ENCODE results near the gene LTC4S. TPM values are rescaled to one million over a fixed set of nuclear protein-coding genes. Genes with fewer than 3 reads are reported as not detected.
"Not testable (repeated sequence)": the region's sequence is repeated elsewhere in the genome, so short reads cannot be mapped to it uniquely, and the experiment has no call there.

Gene LTC4S
- total RNA-seq, 1 donor from 2014 or later, result 12.8 TPM

DNA sequence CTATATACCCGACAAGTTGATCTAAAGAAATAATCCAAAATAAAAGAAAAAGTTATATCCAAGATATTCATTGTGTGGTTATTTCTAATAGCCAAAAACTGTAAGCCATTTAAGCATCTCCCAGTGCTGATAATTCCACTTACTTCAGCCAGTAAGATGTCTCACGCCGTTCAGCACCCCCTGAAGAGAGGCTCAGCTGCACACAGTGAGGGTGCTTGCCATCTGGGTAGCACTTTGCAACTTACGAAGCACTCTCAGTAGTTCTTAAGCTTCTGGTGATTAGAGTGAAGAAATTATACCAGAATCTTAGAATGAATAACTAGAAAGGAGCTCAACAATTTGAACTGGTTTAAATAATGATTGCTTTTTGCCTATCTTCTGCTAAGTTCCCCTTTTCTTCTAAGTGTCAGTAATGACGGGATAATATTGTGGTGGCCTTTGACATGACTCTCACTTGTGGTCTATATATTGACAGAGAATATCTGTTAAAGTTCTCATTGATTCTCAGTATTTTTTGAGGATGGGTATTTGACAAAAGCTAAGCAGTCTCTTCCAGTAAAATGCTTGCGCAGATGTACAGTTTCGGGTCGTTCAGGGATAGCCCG, 26.2 kb upstream of the LTC4S start:
- intact Hi-C loops (cut with DNase I), result no loop called here
- no peak for DNase-seq (ENCODE audit: low spot score)

- DNase-seq (ENCODE audit: low spot score), result no peak
- intact Hi-C loops (cut with DNase I), result no loop called here
Observed at GRCh38 chr5:179768326-179769085, 25.3 kb upstream of the LTC4S start.

- DNase-seq (ENCODE audit: low spot score), result no peak
- intact Hi-C loops (cut with DNase I), result no loop called here
Observed at GRCh38 chr5:179769271-179769670, 24.5 kb upstream of the LTC4S start.

DNA sequence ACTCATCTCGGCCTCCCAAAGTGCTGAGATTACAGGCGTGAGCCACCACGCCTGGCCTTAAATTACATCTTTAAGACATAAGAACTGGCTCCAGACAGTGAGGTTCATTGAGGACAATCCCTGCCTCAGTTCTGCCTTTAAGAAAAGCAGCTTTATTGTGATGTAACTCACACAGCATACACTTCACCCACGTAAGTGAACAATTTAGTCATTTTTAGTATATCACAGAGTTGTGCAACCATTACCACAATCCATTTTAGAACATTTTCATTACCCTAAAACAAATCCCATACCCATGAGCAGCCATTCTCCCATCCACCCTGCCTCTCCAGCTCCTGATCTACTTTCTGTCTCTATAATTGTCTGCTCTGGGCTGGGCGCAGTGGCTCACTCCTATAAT, 24.0 kb upstream of the LTC4S start:
- no peak for DNase-seq (ENCODE audit: low spot score)
- intact Hi-C loops (cut with DNase I), result no loop called here

DNA sequence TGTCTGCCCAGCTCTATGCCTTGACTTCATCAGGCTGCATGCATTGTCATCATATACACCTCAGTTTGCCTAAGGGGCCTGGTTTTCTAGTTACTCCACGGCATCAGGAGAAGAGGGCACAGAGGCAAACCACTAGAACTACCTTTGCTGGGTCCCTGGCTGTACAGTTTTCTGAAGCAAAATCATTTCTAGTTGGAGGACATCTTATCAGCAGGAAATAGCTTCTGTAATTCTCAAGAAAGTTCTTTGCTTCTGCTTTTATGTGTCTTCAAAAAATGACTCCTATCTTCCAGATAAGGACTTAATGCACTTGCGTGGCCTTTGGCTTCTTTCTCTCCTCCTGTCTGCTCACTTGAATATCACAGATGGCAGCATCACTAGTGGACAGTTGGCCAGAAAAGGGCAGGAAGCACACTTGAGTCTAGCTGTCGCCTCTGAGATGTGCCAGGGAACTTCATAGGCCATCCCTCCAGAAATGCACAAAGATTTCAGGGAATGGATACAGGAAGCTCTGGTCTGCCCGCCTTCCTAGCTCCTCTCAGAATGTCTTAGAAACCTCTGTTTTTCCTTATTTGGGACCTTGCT, 22.4 kb upstream of the LTC4S start:
- intact Hi-C loops (cut with DNase I), result no loop called here
- DNase-seq (ENCODE audit: low spot score), result no peak

DNA sequence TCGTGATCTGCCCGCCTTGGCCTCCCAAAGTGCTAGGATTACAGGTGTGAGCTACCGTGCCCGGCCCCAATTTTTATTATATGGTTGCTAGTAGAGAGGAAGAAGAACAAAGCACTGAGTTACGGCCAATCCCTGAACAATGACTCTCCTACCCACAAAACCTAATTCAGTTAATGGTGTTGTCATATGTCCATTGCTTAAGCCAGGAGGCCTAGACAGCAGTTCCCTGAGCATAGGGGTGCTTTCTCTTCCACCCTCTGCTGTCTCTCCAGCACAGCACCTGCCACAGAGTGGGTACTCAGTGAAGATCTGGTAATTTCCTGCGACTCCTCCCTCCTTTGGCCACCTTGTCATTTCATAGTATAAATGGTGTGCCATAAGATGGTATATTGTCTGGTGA, 21.4 kb upstream of the LTC4S start:
- intact Hi-C loops (cut with DNase I), result no loop called here
- DNase-seq (ENCODE audit: low spot score), result no peak

DNA sequence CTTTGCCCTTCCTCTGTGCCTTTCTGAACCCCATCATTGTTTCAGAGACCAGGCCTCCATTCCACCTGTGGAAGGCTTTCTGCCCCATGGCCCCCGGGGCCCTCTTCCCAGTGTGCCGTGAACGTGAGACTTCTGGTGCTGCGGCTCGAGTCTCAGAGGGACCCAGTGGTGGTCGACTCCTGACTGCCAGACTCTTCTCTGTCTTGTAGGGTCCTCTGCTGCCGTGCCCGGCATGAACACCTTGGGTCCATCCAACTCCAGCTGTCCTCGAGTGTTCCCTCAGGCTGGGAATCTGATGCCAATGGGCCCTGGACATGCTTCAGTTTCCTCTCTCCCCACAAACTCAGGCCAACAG, 20.1 kb upstream of the LTC4S start:
- intact Hi-C loops (cut with DNase I), result no loop called here
- DNase-seq (ENCODE audit: low spot score), result no peak

GRCh38 chr5:179774442-179774841, 19.3 kb upstream of the LTC4S start:
- intact Hi-C loops (cut with DNase I), result no loop called here
- DNase-seq (ENCODE audit: low spot score), result no peak

- intact Hi-C loops (cut with DNase I), result no loop called here
Observed at GRCh38 chr5:179776411-179776938, 17.3 kb upstream of the LTC4S start.

GRCh38 chr5:179777456-179777855, 16.3 kb upstream of the LTC4S start:
- intact Hi-C loops (cut with DNase I), result no loop called here
- no peak for DNase-seq (ENCODE audit: low spot score)

More at GRCh38 chr5:179776411-179776938, 17.3 kb upstream of the LTC4S start:
- DNase-seq (ENCODE audit: low spot score), result no peak

DNA sequence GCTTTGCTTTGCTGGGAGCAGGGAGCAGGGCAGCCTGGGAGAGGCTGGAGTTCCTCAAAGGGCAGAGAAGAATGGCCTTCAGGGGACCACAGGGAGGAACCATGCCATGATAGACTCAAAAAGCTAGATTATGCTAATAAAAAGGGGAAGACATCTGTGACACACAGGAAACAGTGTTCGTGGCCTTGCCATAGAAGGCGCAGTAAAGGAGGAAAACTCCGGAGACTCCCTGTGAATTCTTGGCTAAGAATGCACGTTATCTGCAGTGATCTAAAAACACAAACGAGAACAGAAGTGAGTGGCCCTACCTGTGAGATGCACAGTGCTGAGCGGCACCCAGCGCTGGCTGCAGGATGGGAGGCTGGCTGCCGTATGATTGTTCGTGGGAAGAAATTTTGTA, 15.9 kb upstream of the LTC4S start:
- intact Hi-C loops (cut with DNase I), result no loop called here
- DNase-seq (ENCODE audit: low spot score), result no peak

- no peak for DNase-seq (ENCODE audit: low spot score)
- intact Hi-C loops (cut with DNase I), result no loop called here
Observed at GRCh38 chr5:179778591-179778990, 15.2 kb upstream of the LTC4S start.

- intact Hi-C loops (cut with DNase I), result no loop called here
- no peak for DNase-seq (ENCODE audit: low spot score)
Observed at GRCh38 chr5:179779826-179780225, 14.0 kb upstream of the LTC4S start.

GRCh38 chr5:179780362-179780761, 13.4 kb upstream of the LTC4S start:
- no peak for DNase-seq (ENCODE audit: low spot score)
- intact Hi-C loops (cut with DNase I), result no loop called here

DNA sequence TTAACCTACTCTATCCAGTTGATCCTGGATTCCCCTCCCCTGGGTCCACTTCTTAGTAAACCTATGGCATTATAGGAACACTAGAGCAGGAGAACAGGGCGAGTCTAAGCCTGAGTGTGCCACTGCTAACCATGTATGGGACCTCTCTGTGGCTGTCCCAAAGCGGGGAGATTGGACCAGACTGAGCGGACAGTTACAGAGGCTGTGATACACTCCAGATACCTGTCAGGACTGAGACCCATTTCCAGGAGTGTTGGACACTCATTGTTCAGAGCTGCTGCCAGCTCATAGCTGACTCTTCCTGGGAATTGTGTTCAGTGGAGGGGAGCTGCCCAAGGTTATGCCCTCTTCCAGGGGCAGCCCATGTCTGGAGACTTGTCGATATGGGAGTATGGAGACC, 11.9 kb upstream of the LTC4S start:
- intact Hi-C loops (cut with DNase I), result no loop called here
- DNase-seq (ENCODE audit: low spot score), result no peak

GRCh38 chr5:179783128-179783527, 10.7 kb upstream of the LTC4S start:
- intact Hi-C loops (cut with DNase I), result no loop called here
- DNase-seq (ENCODE audit: low spot score), result no peak

GRCh38 chr5:179786861-179787260, 6.9 kb upstream of the LTC4S start:
- no peak for DNase-seq (ENCODE audit: low spot score)

DNA sequence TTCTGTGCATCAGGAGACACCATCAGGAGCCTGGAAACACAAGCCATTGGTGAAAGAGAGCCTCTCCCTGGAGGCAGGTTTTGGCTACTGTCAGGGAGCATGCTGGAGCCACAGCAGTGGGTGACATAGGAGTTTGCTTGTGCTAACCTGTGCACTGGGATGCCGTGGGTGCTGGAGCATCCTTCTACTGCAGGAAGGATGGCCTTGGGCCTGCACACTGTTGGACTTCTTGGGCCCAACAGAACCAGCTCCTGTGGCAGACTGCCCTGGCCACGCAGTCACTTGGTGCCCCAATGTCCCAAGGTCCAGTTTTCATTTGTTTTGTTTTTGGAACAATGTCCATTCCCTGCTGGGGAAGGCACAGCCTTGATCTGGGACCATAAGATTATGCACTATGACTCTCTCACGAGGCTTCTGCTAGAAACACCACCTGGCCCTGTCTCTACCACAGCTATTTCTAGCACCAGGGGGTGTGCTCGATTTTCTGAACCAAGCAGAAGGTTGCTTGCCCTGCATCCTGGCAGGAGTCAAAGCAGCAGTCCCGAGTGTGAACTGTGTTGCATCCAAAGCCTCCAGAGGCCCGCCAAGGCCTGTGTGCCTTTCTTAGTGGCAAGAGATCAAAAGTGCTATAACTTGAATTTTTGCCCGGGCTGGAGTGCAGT, 5.5 kb upstream of the LTC4S start:
- intact Hi-C loops (cut with DNase I), result no loop called here
- DNase-seq (ENCODE audit: low spot score), result no peak

More at GRCh38 chr5:179786861-179787260, 6.9 kb upstream of the LTC4S start:
- intact Hi-C loops (cut with DNase I), result no loop called here

DNA sequence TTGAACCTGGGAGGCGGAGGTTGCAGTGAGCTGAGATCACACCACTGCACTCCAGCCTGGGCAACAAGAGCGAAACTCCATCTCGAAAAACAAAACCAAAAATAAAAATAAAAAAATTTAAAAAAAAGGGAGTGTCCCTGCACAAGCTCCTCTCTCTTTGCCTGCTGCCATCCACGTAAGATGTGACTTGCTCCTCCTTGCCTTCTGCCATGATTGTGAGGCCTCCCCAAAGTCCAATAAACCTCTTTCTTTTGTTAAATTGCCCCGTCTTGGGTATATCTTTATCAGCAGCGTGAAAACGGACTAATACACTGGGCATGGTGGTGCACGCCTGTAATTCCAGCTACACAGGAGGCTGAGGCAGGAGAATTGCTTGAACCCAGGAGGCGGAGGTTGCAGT, 4.5 kb upstream of the LTC4S start:
- intact Hi-C loops (cut with DNase I); DNase-seq (ENCODE audit: low spot score): not testable (repeated sequence)

GRCh38 chr5:179791881-179792611, 1.7 kb upstream of the LTC4S start:
- intact Hi-C loops (cut with DNase I), result no loop called here
- no peak for DNase-seq (ENCODE audit: low spot score)
